Mucosa of gallbladder (tissue), 1 donor: ENCODE data around the gene MAGEB17. TPM values are rescaled to one million over a fixed set of nuclear protein-coding genes. Genes with fewer than 3 reads are reported as not detected.

Experiments used
- DNase-seq: peaks from one replicate; pipeline ENCODE4 v3.0.0-alpha.2; 2020; ENCODE audit warnings: low spot score
- total RNA-seq: library from RNA; stranded (reverse); gene quantifications from one replicate; pipeline ENCODE4 v1.2.1, GENCODE V29; 2021
- donor health status: DM: no; HTN: no; CAD: no.

MAGEB17 gene
- total RNA-seq, 1 donor from 2014 or later = not detected

DNA sequence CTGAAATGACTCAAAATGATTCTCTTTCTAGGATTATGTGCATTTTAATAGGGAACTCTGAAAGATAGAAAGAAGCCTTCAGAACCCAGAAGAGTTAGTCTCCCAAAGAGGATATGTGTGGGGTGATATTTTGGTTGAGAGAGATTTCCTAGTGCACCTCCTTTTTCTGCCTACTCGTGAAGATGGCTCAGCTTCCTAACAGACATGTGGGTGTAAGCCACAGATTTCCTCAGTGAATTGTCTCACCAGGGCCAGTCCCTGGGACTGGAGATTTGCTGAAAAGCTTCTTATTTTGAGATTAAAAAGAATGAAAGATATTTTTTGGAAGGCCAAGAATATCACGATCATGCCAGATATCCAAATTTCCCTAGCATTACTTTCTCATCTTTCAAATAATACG is 42.8 kb downstream of the MAGEB17 start:
- DNase-seq = no peak

DNA sequence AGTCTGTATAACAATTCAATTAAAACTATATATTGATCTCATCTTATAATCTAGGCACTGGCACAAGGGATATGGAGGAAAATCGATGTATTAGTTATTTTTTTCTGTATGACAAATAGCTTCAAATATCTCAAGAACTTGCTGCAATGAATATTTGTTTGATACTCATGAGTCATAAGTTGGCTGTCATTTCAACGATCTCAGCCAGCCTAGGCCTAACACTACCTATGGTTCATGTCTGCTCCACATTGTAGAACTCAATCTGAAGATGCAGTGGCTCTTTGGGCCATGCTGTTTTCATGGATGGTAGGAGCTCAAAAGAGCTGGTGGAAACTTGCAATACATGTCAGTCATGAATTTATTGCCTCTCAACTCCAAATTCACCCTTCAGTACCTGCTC is 44.7 kb downstream of the MAGEB17 start:
- DNase-seq = no peak

DNA sequence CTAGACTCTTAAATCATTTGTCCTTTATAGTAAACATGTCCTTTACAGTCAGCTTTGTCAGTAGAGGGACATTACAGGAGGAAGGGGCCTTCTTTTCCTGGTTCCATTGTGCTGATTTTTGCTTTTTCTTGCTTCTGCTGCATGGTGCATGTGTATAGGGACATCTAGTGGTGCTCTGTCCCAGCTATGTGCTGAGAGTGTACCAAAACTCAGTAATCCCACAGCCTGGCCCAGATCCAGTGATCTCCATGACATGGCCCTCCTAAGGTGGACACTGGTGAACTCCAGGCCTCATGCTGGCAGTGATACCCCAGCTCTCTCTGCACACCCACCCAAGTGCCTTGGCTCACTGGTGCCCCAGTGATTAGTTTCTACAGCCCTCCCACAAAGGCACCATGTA is 45.2 kb downstream of the MAGEB17 start:
- DNase-seq = no peak

DNA sequence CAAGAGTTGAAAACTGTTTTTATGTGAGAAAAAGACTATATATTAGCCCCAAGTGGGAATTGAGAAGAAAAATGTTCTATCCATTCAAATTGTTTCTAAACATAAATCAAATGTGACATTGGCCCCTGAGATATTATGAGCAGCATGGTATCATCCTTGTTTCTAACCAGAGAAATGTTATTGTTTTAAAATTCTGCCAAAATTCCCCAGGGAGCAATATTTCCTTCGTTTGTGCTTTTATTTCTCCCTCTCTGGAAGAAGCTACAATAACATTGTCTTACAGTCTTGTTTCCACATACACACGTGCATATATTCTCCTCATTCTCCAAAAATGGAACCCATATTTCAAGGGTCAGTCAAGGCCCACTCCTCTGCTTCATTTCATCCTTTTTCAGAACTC is 46.7 kb downstream of the MAGEB17 start:
- DNase-seq = no peak

DNA sequence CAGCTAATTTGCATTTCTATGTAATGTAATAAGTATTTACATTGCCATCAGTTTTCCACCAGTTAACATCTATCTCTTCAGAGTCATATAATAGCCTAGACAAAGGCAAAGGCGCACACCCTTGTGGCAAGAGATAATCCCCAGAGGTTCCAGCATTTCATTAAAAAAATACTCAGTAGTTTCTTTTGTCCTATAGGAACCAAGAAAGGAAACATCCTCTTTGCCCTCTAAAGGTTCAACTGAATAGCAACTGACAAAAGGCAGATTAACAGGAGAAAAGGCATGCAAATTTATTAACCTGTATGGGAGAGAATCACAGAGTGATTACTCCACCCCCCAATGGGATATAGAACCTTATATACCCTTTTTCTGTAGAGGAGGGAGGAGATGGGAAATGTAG is 48.4 kb downstream of the MAGEB17 start:
- no peak for DNase-seq

Other genes with a start within 250 kb of the MAGEB17 start
- gene GRPR, start 43.9 kb upstream of the MAGEB17 start, total RNA-seq = not detected